ENCODE results near the gene MIB1.
"Not testable (repeated sequence)": the region's sequence is repeated elsewhere in the genome, so short reads cannot be mapped to it uniquely, and the experiment has no call there.

Gene MIB1

GRCh38 chr18:21786526-21786925 lies 45.9 kb downstream of the MIB1 start:
- Mint-ChIP-seq H3K27ac (no peak overlapping the region), H3K4me3 (no peak overlapping the region), H3K4me1 (no peaks in the 10 kb centered on the region), H3K27me3 (ENCODE audit: low read depth, poor library complexity) (peaks cover 4% of the 10 kb centered on the region), H3K36me3 (ENCODE audit: low read depth) (peaks cover 85% of the 10 kb centered on the region), H3K9me3 (peaks cover 31% of the 10 kb centered on the region)
- DNase-seq = no peak
- TF ChIP-seq CTCF (IDR thresholded peaks at IDR 0.05) = no peak

- not testable (repeated sequence) for H3K4me1 Mint-ChIP-seq; H3K9me3 Mint-ChIP-seq; H3K4me3 Mint-ChIP-seq; H3K27ac Mint-ChIP-seq; DNase-seq; H3K27me3 Mint-ChIP-seq (ENCODE audit: low read depth, poor library complexity)
- peaks cover 37% of the 10 kb centered on the region for H3K36me3 Mint-ChIP-seq (ENCODE audit: low read depth)
These were observed 55.5 kb downstream of the MIB1 start for GRCh38 chr18:21796089-21796488.

GRCh38 chr18:21798126-21798525 lies 57.5 kb downstream of the MIB1 start:
- no peaks in the 10 kb centered on the region for H3K4me1 Mint-ChIP-seq
- TF ChIP-seq CTCF (IDR thresholded peaks at IDR 0.05) = no peak
- no peak overlapping the region for H3K4me3 Mint-ChIP-seq
- H3K27ac Mint-ChIP-seq = no peak overlapping the region
- no peak for DNase-seq
- H3K27me3 Mint-ChIP-seq (ENCODE audit: low read depth, poor library complexity) = no peaks in the 10 kb centered on the region
- peaks cover 42% of the 10 kb centered on the region for H3K36me3 Mint-ChIP-seq (ENCODE audit: low read depth)
- H3K9me3 Mint-ChIP-seq = no peaks in the 10 kb centered on the region

- peaks cover 55% of the 10 kb centered on the region for H3K36me3 Mint-ChIP-seq (ENCODE audit: low read depth)
- no peaks in the 10 kb centered on the region for H3K4me1 Mint-ChIP-seq
- DNase-seq = no peak
- no peak for TF ChIP-seq CTCF (IDR thresholded peaks at IDR 0.05)
- H3K9me3 Mint-ChIP-seq = no peaks in the 10 kb centered on the region
- H3K27ac Mint-ChIP-seq = no peak overlapping the region
- no peak overlapping the region for H3K4me3 Mint-ChIP-seq
- no peaks in the 10 kb centered on the region for H3K27me3 Mint-ChIP-seq (ENCODE audit: low read depth, poor library complexity)
These were observed 59.1 kb downstream of the MIB1 start for GRCh38 chr18:21799721-21800120.

- no peaks in the 10 kb centered on the region for H3K4me1 Mint-ChIP-seq
- no peak for TF ChIP-seq CTCF (IDR thresholded peaks at IDR 0.05)
- H3K4me3 Mint-ChIP-seq = no peak overlapping the region
- no peak overlapping the region for H3K27ac Mint-ChIP-seq
- DNase-seq = no peak
- peaks cover 3% of the 10 kb centered on the region for H3K9me3 Mint-ChIP-seq
- peaks cover 79% of the 10 kb centered on the region for H3K36me3 Mint-ChIP-seq (ENCODE audit: low read depth)
- no peaks in the 10 kb centered on the region for H3K27me3 Mint-ChIP-seq (ENCODE audit: low read depth, poor library complexity)
These were observed 62.9 kb downstream of the MIB1 start for GRCh38 chr18:21803495-21803894.

- Mint-ChIP-seq H3K36me3 (ENCODE audit: low read depth) (peaks cover 90% of the 10 kb centered on the region), H3K27ac (no peak overlapping the region), H3K4me1 (no peaks in the 10 kb centered on the region), H3K27me3 (ENCODE audit: low read depth, poor library complexity) (no peaks in the 10 kb centered on the region), H3K9me3 (peaks cover 24% of the 10 kb centered on the region), H3K4me3 (no peak overlapping the region)
- no peak for TF ChIP-seq CTCF (IDR thresholded peaks at IDR 0.05)
- DNase-seq = no peak
These were observed 65.3 kb downstream of the MIB1 start for GRCh38 chr18:21805771-21806366.
